KOPT-K1 (cell line): ENCODE measurements around the gene FLRT1.

ENCODE experiments used
- H3K27ac ChIP-seq: fragments of 200-600 bp; sonication (generic); 2 replicates; pipeline ENCODE4 v1.5.1; 2016; ENCODE audit warnings: antibody characterized with exemption, mild to moderate bottlenecking, low read depth, low read length; ENCODE audit not compliant: poor library complexity, severe bottlenecking
- H3K36me3 ChIP-seq: fragments of 200-600 bp; sonication (generic); 2 replicates; pipeline ENCODE4 v1.5.1; 2017; ENCODE audit warnings: antibody characterized with exemption, mild to moderate bottlenecking, low read length, moderate library complexity; ENCODE audit not compliant: insufficient read depth
- H3K9me3 ChIP-seq: fragments of 200-600 bp; sonication (generic); 2 replicates; pipeline ENCODE4 v1.5.1; 2017; ENCODE audit warnings: antibody characterized with exemption, low read length, mild to moderate bottlenecking; ENCODE audit not compliant: insufficient read depth, poor library complexity, severe bottlenecking

FLRT1 gene

GRCh38 chr11:64035576-64035975 is at the start of gene FLRT1:
Gene FLRT1, plus strand, starts transcription at chr11:64035931. Its CDS starts 80,337 bp downstream, at chr11:64116268.
- Histone ChIP-seq H3K27ac (no peak within 1 kb of the TSS), H3K9me3 (no peaks in the 10 kb centered on the region)

GRCh38 chr11:63986156-63986931 is 49.4 kb upstream of the FLRT1 start, which contains the start of gene OTUB1:
Gene OTUB1, plus strand, starts transcription at chr11:63986438. Its CDS starts 19 bp downstream, at chr11:63986457.
- Histone ChIP-seq H3K27ac (peak within 1 kb of the TSS; percentile 82), H3K36me3 (peaks cover 35% of the 10 kb centered on the region)

More at GRCh38 chr11:64035576-64035975, at the start of gene FLRT1:
- H3K36me3 ChIP-seq: no peaks in the 10 kb centered on the region

GRCh38 chr11:63986932-63987513 is 48.7 kb upstream of the FLRT1 start:
- H3K27ac ChIP-seq: peak overlapping the region; percentile 82

More at GRCh38 chr11:63986156-63986931, 49.4 kb upstream of the FLRT1 start, which contains the start of gene OTUB1:
- H3K9me3 ChIP-seq: no peaks in the 10 kb centered on the region

GRCh38 chr11:63991558-63991957 is 44.2 kb upstream of the FLRT1 start:
- H3K36me3 ChIP-seq: peaks cover 82% of the 10 kb centered on the region
- no peaks in the 10 kb centered on the region for H3K9me3 ChIP-seq
- no peak overlapping the region for H3K27ac ChIP-seq

More at GRCh38 chr11:63986932-63987513, 48.7 kb upstream of the FLRT1 start:
- Histone ChIP-seq H3K9me3 (no peaks in the 10 kb centered on the region), H3K36me3 (peaks cover 42% of the 10 kb centered on the region)

GRCh38 chr11:63993100-63993499 is 42.6 kb upstream of the FLRT1 start:
- Histone ChIP-seq H3K9me3 (no peaks in the 10 kb centered on the region), H3K27ac (no peak overlapping the region), H3K36me3 (peaks cover 95% of the 10 kb centered on the region)

- Histone ChIP-seq H3K9me3 (no peaks in the 10 kb centered on the region), H3K27ac (no peak overlapping the region), H3K36me3 (peaks cover 90% of the 10 kb centered on the region)
Measured at GRCh38 chr11:63993993-63994392, 41.7 kb upstream of the FLRT1 start.

GRCh38 chr11:63996512-63996911 is 39.2 kb upstream of the FLRT1 start:
- Histone ChIP-seq H3K36me3 (peaks cover 71% of the 10 kb centered on the region), H3K9me3 (no peaks in the 10 kb centered on the region), H3K27ac (no peak overlapping the region)

GRCh38 chr11:63997104-63997700 is 38.5 kb upstream of the FLRT1 start:
- H3K36me3 ChIP-seq: peaks cover 71% of the 10 kb centered on the region
- no peaks in the 10 kb centered on the region for H3K9me3 ChIP-seq
- H3K27ac ChIP-seq: no peak overlapping the region

- Histone ChIP-seq H3K9me3 (no peaks in the 10 kb centered on the region), H3K27ac (no peak overlapping the region), H3K36me3 (peaks cover 73% of the 10 kb centered on the region)
Measured at GRCh38 chr11:63997801-63998337, 37.9 kb upstream of the FLRT1 start.

GRCh38 chr11:63998558-63999348 is 37.0 kb upstream of the FLRT1 start:
- no peak overlapping the region for H3K27ac ChIP-seq
- peaks cover 75% of the 10 kb centered on the region for H3K36me3 ChIP-seq
- H3K9me3 ChIP-seq: no peaks in the 10 kb centered on the region

- Histone ChIP-seq H3K36me3 (peaks cover 75% of the 10 kb centered on the region), H3K27ac (no peak overlapping the region), H3K9me3 (no peaks in the 10 kb centered on the region)
Measured at GRCh38 chr11:63999349-64000025, 36.2 kb upstream of the FLRT1 start.

- Histone ChIP-seq H3K27ac (no peak overlapping the region), H3K36me3 (peaks cover 71% of the 10 kb centered on the region), H3K9me3 (no peaks in the 10 kb centered on the region)
Measured at GRCh38 chr11:64000026-64000739, 35.5 kb upstream of the FLRT1 start.

- Histone ChIP-seq H3K9me3 (no peaks in the 10 kb centered on the region), H3K27ac (no peak overlapping the region), H3K36me3 (peaks cover 66% of the 10 kb centered on the region)
Measured at GRCh38 chr11:64000740-64001483, 34.8 kb upstream of the FLRT1 start.
